Renal pelvis (tissue), 12 donors: ENCODE measurements around the gene GRIA3. TPM values are rescaled to one million over a fixed set of nuclear protein-coding genes. Genes with fewer than 3 reads are reported as not detected.

Experiments used
- DNase-seq: peaks from one replicate; pipeline ENCODE4 v3.0.0-alpha.2; 2013
- long read RNA-seq, 16 experiments: transcript quantifications; one replicate each; lab custom pipeline, GENCODE V29; 2026
- polyA plus RNA-seq, 3 donors: library from polyadenylated mRNA; unstranded; fragments of 120-200 nt; gene quantifications; one replicate each; pipeline ENCODE4 v1.2.1, GENCODE V29; 2013; ENCODE audit not compliant: insufficient read length in 3 of 3

Gene GRIA3
- polyA plus RNA-seq: 1 to 10 TPM; 1.5 to 2.7 (median 2.2) TPM
- long read RNA-seq, donor 1, partial matches to known transcripts: 0 of 1 reads
- long read RNA-seq, donor 1, other reads (novel, unspliced or antisense): 0 of 1 reads
- long read RNA-seq, donor 2, partial matches to known transcripts: 0 of 1 reads
- long read RNA-seq, donor 2, other reads (novel, unspliced or antisense): 0 of 1 reads
- long read RNA-seq, donor 3, partial matches to known transcripts: 0 of 1 reads
- long read RNA-seq, donor 3, other reads (novel, unspliced or antisense): 0 of 1 reads
- long read RNA-seq, donor 4: 0 reads
- long read RNA-seq, donor 5: 0 reads
- long read RNA-seq, donor 6, partial matches to known transcripts: 0 of 1 reads
- long read RNA-seq, donor 6, other reads (novel, unspliced or antisense): 0 of 1 reads
- long read RNA-seq, donor 7: 0 reads
- long read RNA-seq, donor 8: 0 reads
- long read RNA-seq, donor 9: 0 reads
- long read RNA-seq, donor 10: 0 reads
- long read RNA-seq, donor 11: 0 reads
- long read RNA-seq, donor 12: 0 reads
- long read RNA-seq, donor 13: 0 reads
- long read RNA-seq, donor 14, partial matches to known transcripts: 0 of 1 reads
- long read RNA-seq, donor 14, other reads (novel, unspliced or antisense): 0 of 1 reads
- long read RNA-seq, donor 15, partial matches to known transcripts: 0 of 2 reads
- long read RNA-seq, donor 15, other reads (novel, unspliced or antisense): 0 of 2 reads
- long read RNA-seq, donor 16, partial matches to known transcripts: 0 of 3 reads
- long read RNA-seq, donor 16, other reads (novel, unspliced or antisense): 0 of 3 reads

DNA sequence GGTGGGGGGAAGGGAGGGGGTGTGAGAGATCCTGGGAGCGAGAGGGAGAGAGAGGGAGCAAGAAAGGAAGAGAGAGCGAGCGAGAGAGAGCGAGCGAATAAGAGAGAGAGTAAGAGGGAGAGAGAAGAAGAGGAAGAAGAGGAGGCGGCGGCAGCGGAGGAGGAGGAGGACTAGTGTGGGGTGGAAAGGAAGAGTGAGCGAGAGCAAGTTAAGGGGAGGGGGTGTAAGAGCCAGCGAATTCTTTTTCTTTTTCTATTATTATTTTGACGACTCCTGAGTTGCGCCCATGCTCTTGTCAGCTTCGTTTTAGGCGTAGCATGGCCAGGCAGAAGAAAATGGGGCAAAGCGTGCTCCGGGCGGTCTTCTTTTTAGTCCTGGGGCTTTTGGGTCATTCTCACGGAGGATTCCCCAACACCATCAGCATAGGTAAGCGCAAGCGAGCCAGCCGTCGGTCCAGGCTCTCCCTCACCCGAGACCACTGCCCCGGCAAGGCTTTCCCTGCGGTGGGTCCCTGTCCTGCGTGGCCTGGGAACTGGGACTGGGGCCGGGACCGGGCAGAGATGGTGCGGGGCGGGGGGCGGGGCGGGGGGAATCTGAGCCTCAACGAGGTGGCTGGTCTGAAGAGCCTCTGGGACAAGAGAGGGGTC, at the start of gene GRIA3:
Gene GRIA3, plus strand, starts transcription at position 60 of the 647 bp plus-strand sequence. Its CDS starts 258 bp downstream, at position 318.
- DNase-seq: no peak

DNA sequence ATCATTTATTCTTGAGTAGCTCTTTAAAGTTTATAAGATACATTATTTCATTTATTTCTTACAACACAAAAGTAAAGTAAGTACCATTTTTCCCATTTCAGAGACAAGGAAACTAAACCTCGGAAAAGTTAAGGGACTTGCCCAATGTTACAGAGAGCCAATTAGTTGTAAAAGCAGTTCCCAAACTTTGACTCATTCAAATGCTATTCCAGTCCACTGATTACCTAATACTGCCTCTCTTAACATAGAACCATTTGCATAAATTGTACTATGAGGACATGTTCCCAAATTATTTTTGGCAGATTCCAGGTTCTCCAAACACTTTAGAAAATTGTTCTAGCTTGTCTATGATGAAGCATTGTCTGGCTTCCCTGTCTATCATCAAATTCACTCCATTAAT, 45.6 kb upstream of the GRIA3 start:
- no peak for DNase-seq

DNA sequence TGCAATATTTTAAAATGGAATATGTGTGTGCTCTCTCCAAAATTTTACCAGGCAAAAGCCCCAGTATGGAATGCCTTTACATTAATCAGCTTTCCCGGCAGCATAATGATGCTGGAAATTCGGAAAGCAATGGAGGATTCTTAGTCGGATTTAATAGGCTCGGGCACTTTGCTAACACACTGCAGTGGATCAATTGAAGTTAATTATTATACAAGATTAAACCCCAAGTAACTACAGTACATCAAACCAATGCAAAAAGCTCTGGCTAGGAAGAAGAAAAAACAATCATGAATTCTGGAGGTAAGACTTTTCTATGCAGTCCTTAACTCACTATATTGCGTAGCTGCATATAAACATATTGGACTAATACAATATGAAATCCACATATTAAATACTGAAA, 43.6 kb upstream of the GRIA3 start:
- no peak for DNase-seq

DNA sequence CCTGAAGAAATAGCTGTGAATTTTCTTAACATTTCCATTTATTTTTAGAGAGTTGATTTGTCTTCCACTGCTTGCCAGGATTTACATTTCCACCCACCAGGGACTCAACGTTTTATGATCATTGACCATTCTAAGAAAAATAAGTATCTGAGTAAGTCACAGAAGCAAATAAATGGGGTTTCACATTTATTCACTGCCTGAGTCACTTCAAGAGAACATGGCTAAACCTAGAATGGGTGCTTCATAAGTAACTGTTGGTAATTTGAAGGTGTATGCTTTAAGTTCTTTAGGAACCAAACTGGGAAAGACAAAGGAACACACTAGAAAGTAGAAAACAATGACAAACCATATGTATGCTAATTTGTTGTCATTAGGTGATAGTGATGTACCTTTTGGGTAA, 43.2 kb upstream of the GRIA3 start:
- DNase-seq: no peak

DNA sequence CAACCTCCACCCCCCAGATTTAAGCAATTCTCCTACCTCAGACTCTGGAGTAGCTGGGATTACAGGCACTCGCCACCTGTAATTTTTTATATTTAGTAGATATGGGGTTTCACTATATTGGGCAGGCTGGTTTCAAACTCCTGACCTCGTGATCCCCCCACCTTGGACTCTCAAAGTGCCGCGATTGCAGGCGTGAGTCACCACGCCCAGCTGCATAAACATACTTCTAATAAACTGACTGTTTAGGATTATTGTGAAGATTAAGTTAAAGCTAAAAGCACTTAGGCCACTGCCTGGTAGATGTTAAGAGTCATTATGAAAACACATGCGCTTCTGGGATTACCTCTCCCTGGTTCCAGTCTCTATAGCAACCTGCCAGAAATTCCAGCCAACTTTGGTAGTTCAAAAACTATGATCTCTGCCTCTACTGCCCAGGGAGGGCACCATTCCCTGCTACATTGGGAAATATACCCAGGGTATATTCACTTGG, 30.2 kb upstream of the GRIA3 start:
- DNase-seq: no peak

DNA sequence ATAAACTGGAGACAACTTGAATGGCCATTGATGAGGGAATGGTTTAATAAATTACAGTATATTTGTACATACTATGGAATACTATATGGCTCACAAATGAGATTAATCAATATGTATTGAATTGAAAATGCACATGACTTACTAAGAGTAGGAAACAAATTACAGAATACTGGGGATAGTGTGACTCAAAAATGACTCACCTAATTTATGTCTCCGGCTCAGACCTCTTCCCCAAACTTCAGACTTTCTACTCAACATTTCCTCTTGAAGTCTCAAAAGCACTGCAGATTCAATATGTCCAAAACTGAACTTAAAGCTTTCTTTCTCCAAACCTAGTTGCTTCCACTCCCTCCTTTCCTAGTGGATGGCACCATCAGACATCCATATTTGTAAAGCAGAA, 28.8 kb upstream of the GRIA3 start:
- DNase-seq: no peak

DNA sequence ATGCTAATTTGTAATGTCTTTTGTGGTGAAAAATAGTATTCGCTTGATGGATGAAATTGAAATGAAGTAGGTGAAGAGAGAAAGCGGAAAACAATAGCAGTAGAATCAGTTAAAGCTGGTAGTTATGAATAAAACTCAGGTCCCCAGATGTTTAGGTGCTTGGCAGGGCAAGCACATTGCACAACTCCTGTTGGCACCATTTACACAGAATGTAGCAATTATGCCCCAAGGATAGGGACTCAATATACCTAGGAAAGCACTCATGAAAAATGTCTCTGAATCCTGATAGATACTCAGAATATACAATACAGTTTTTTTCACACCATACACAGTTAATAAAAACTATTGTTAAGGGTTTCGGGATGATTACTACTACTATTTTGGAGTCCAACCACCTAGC, 26.5 kb upstream of the GRIA3 start:
- no peak for DNase-seq

DNA sequence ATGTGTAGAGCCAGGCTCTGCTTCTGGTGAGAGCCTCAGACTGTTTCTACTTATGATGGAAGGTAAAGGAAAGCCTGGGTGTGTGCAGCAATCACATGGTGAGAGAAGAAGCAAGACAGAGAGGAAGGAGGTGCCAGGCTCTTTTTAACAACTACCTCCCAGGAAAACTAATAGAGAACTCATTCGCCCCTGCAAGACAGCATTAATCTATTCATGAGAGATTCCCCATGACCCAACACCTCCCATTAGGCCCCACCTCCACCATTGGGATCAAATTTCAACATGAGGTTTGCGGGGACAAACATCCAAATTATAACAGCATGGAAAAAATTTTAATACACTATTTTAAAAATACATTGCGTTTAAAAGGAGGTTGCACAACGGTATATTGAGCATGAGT, 24.7 kb upstream of the GRIA3 start:
- DNase-seq: no peak

DNA sequence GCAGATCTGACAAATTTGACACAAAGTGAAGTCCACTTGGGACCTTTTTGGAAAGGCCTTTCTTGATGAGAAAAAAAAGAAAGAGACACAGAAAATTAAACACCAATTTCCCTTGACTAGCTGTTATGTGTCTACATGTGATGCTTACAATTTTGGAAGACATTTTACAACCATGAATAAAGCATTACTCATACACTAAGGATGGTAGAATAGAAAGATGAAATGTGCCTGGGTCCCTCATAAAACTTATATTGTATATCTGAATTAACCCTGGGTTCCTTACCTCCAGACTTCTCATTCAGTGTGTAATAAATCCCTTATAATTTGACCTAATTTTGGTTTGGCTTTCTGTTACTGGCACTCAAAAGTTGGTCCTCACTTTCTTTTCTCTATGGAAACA, 16.5 kb upstream of the GRIA3 start:
- no peak for DNase-seq

DNA sequence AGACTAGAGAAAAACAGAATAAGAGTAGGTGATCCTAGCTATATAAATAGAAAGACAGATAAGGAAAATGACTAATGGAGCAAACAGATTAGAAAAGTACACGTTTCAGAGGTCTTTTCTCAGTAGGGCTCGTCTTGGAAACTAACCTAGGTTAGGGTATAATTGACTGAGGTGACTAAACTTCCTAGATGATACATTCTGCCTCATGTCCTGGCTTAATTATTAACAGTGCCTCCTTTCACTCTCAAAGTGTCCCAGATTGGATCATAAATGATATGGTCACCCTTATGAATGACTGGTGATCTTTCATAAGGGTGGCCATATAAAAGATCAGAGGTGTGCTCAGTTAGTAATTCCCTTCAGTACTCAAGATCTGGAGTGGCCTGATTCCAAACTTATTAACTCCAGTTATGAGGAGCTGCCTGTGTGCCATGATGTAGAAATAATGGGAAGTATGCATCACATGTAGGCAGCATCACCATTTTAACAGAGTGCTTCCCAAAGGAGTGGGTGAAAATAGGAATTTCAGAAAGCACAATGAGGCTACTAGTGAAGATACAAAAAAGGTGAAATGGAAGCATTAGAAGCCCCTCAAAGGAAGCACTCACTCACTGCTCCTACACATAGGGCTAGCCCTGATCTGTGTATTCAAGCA, 14.7 kb upstream of the GRIA3 start:
- DNase-seq: no peak

DNA sequence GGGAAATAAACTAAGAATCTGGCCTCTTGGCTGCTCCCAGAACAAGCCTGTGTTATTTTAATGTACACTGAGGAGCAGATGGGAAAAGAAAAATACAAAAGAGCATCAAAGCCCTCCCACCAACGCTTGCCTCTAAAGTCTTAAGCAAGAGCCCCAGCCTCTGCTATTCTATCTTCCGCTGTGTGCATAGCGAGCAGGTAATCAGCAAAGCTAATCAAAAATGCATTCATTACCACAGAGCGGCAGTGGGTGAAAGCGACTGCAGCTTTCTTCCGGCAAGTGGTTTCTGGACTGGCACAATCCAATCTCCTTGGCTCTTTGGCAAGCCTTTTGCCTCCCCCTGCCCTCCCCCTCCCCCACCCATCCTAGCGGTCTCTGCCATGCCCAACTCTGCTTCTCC, 13.5 kb upstream of the GRIA3 start:
- no peak for DNase-seq

DNA sequence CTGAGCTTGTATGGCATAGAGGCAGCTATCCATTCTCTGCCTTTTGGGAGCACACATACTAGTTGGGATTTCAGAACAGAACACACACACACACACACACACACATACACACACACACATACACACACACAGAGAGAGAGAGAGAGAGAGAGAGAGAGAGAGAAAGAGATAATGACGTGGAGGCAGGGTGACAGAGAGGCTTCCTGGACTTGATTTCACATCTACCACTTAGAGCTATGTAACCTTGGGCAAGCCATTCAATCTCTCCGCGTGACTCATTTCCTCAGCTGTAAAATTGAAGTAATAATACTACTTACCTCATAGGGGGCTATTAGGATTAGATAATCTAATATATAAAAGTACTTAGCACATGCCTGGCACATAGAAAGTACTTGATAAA, 12.3 kb upstream of the GRIA3 start:
- no peak for DNase-seq

DNA sequence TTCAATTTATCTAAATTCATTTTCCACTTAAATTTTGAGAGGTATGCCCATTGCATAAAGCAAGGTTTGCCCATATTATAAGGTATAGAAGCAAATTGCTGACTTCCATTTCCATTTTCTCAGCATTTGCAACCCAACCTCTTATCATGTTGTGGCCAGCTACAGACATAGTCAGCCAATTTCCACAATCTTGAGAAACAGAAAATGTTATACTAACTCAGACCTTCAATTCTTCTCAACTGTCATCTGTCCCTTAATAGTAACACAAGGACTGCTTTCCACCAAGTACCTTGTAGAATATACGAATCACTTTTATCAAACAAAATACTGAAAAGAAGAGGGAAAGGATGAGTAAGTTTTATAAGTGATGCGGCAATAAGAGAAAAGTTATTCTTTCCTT, 11.2 kb upstream of the GRIA3 start:
- no peak for DNase-seq

DNA sequence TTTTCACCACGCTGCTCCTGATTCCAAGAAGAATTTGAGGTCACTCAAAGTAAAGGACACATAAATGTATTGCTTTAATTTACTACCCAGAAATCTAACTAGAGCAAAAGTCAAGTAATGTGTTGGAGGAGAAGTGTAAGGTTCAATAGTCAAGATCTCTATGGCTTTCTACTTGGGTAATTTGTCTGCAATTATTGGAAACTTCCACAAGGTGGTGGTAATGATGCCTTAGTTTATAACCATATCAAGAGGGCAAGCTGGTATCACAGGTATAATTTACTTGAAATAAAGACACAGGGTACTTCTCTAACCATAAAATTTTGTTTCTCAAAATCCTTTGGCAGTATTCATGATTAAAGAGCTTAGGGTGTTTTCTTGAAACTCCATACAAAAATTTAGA, 10.2 kb upstream of the GRIA3 start:
- no peak for DNase-seq

DNA sequence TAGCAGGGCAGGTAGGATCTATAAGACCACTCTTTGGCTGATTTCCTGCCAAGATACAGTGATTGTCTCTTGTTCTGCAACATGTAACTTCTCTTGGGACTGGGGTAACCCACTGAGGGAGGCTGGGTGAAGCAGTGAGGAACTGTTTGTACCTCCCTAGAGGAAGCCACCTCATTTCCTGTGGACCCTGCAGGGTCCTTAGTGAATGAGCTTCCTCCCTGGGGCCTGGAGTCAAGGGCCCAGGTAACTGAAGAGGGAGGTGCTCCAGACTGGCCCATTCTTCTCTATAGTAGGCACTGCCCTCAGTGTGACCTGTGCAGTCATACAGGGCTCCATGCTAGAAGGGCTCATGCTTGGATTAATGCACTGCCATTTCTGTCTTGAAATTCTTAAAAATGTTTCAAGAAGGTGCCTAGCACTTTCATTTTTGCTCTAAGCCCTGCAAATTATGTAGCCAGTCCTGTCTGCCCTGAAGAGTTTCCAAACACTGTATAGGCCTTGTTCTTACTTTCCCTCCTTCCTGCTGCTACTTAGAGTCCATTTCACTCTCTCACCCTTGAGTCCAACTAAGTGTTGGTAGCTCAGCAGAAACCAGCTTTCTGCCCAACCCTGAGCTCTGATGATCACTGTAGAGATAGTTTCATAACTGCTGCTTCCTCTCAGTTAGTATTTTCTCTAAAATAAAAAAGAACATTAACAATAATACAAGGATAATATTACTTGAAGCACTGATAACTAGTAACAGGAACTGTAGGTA, 8.5 kb upstream of the GRIA3 start:
- DNase-seq: no peak

DNA sequence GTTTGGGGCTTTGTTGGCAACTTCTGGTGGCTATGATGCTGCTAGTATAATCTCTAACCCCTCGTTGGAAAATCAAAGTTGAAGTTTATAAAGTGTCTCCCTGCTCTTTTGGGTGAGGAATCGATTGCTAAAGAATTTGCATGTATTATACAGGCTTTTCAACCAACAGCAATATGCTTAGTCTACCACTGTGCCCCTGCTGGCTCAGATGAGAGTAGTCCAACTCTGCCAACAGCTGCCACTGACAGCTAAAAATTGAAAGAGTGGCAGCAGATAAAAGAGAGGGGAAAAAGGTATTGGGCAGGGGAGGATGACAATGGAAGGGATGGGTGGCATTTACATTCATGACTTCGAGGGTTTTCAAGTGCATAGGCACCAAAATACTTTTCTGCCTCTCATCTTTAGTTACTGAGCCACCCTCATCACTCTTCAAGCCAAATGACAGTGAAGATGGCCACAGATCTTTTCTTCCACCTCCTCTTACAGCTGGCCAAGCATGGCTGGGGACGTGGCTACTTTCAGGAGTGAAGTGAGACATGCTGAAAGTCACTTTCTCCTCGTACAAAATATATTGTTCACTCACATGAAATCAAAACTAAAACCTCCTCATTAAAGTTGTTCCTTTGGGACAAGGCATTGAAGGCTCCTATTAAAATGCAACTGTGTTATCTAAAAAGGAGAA, 2.7 kb upstream of the GRIA3 start:
- DNase-seq: no peak

DNA sequence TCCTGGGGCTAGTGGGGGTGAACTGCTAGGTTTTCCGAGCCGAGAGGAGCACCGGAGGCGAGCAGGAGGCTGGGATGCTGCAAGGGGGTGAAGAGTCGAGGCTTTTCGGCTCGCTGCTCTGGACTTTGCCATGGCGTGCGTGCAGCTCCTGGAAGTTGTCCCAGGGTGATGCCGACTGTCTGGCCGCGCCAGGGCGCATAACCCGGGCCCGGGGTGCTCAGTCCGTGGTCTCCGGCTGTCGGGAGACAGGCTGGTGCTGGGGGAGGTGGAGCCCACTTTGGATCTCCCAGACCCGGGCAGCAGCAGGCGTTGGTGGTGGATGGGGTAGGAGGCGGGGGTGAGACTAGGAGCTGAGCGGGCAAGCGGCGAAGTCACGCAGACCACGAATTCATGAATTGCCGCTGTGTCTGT, 793 bp downstream of the GRIA3 start:
- no peak for DNase-seq

DNA sequence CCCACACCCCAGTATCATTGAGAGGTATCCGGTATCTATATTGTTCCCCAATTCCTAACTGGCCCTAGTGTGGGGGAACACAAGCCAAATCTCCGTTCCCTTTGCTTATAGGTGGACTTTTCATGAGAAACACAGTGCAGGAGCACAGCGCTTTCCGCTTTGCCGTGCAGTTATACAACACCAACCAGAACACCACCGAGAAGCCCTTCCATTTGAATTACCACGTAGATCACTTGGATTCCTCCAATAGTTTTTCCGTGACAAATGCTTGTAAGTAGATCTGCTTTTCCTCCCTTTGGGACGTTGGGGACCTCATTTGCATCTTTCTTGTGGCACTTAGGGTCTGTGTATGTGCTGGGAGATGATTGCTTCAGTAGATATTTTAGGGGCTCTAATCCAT, 1.6 kb downstream of the GRIA3 start:
- DNase-seq: no peak

DNA sequence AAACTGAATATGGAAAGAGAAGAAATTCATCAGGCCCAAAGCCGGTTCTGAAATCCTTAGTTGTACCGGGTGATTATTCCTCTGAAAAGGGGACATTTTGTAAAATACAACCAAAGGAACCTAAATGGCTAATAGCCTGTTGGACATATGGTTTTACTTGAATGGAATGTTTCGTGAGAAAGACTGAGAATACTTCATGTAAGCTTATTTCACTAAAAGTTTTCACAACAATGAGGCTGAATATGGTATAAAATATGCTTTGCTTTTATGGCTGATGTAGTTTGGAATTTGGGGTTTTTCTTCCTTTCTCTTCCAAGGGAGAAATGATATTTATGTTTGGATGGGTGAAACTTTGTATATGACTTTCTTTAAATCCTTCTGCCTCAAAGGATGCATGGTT, 2.7 kb downstream of the GRIA3 start:
- DNase-seq: no peak

DNA sequence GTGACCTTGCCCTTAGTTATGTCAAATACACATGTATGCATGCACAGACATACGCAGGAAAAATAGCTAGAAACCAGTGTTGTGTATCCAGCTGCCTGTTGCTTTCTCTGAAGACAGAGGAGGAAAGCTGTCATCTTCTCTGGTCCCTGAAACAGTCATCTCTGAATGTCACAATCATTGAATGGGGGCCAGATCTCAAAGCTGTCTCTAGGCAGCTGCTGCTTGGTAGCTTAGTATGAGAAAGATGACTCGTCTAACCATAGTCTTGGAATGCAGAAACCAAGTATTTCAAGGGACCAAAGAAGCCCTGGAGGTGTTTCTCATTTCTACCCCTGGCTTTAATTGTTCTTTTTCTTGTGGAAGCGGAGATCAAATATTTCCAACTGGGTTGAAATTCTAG, 4.0 kb downstream of the GRIA3 start:
- DNase-seq: no peak

DNA sequence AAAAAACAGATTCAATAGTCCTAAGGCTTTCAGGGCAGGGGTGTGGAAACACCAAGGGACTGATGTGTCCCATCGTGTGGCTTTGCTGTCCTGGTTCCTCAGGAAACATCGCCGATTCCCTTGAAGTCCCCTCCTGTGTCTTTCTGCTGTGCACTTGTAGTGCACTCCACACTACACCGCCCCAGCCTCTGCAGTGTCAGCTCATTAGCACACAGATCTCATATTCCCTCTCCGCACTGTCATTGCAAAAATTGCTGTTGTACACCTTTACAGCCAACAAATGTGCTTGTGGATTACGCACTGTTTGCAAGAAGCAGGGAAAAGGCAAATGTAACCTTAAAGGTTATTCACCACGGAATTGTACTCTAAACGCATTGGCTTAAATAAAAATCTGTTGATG, 5.3 kb downstream of the GRIA3 start:
- no peak for DNase-seq
